ENCODE results near the gene NSMCE1.

NSMCE1 gene

DNA sequence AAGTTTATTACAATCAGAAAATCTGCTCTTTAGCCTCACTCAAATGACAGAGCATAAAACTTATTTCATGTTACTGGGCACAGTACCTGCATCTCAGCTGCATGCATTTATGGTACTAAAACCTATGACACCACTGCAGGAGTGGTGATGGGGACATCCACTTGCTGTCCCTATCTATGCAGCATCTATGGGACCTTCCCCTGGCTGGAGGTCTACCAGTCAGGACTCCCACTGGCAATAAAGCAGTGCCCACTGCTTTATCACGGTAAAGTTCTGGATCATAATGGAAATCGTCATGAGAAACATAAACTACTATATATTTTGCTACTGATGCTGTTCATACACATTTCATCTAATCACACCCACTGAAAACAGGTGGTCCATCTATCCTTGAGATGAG, 26.2 kb downstream of the NSMCE1 start:
- DNase-seq, result no peak

DNA sequence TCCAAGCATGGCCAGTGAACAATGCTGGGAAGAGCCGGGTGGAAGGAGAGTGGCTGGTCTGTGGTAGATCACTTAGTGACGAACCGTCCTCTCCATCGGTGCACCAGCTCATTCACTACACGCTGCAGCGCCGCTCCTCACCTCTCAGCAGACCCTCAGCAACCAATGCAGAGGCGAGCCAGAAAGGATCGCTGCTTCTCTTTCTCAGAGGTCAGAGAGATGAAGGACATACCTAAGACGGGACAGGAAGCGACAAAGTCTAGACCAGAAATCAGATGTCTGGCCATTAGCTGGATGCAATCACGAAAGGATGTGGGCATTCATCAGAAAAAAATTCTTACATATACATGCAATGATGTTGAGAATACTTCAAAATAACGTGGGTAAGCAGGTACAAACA, 26.9 kb downstream of the NSMCE1 start:
- no peak for DNase-seq

DNA sequence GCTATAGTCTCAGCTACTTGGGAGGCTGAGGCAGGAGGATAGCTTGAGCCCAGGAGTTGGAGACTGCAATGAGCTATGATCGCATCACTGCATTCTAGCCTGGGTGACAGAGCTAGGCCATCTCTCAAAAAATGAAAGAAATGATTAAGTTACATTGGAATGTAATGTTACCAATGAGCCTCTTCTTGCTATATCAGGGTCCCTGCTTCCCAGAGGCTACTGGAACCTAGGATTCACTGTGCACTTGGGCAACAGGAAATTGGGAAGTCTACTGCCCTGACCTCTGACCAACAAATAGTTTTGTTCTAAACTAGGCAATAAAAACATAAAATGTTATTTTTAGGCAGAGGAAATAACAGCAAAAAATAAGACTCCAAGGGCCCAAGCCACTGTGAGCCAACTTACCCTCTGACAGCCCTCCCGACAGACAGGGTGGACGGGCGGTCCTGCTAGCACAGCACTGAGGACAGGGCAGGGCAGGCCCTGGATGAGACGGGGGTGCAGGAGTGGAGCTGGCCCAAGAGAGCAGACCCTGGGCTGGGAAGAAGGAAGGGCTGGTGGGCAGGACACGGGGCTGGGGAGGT, 27.5 kb downstream of the NSMCE1 start:
- no peak for DNase-seq

DNA sequence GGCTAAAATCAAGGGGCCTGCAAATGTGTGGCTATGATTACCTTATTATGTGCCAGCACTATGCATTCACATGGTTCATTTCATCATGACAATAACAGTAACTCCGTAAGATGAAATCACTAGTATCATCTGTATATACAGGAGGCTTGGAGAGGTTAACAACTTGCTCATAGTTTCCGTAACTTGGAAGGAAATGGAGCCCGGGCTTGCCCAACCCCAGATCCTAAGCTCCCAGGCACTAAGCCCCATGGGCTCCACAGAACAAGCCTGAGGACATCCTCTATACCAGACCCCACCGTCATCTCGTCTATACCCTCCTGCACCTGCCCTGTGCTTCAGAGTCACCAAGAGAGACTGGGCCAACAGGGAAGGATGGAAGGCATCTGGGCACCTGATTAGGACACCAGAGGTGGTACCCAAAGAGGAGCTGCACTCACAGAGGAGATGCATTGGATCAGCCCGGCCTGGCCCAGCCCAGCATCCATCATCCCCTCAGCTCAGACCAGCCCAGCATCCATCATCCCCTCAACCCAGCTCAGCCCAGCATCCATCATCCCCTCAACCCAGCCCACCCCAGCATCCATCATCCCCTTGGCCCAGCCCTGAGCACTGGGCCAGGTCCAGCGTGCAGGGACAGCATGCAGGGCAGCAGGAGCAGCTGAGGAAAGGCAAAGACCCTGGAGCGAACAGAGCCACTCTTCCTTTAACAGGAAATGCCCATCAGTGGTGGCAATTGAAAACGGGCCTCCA, 28.5 kb downstream of the NSMCE1 start:
- no peak for DNase-seq

GRCh38 chr16:27239026-27239425, 29.5 kb downstream of the NSMCE1 start:
- DNase-seq, result no peak

- no peak for DNase-seq
These were observed 30.0 kb downstream of the NSMCE1 start for GRCh38 chr16:27238591-27238990.

DNA sequence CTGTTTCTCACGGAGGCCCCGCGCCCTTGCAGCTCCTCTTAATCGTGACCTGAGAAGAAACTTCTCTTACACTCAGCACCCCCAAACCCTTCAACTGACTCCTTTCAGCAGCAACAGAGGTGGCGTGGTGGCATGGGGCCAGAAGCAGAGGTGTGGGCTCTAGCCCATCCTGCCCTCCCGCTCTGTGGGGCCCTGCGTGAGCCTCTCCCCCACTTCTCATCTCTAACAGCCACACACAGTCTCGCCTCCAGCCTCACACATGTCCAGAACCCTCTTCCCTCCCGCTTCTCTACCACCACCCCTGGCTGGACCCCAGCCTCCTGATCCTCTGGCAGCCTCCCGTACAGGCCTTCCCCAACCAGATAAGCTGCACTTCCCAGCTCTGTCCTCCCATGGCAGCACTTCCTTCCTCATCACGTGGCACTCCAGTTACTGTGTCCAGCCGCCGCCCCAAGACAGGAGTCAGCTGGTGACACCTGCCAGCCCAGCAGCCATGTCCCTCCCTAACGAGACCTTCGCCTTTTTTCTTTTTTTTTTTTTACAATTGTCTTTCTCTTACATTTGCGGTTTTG, 30.5 kb downstream of the NSMCE1 start:
- DNase-seq, result no peak

DNA sequence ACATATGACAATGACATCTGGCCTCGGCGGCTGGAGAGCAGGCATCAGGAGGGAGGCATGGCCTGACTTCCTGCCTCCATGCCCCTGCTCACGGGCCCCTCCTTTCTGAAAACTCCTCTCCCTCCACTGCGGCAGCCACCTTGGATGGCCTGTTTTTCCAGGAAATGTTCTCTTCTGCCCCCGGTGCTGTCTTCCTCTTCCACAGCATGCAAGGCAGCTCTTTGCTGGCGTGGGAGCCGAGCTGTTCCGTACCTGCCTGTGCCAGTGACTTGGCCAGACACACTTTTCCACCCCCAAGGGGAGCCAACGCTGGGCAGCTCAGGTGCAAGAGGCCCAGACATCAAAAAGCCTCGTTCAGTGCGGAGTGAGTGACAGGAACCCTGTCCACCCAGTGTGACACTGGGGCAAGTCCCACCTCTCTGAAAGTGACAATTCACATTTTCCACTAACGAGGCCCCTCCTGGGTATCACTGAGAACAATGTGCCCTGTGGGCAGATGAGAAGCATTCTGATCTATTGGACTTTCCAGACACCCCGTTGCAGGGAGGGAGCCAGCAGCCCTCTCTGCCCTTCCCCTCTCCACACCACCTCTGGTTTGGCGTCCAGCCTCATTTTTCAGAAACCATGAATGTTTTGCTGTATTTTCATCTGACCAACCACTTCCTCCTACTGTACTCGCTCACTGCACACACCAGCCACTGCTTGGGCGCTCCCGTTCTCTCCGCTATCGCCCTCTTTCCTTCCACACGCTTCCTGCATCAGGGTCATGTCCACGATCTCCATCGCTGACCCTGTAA, 31.2 kb downstream of the NSMCE1 start:
- no peak for DNase-seq

DNA sequence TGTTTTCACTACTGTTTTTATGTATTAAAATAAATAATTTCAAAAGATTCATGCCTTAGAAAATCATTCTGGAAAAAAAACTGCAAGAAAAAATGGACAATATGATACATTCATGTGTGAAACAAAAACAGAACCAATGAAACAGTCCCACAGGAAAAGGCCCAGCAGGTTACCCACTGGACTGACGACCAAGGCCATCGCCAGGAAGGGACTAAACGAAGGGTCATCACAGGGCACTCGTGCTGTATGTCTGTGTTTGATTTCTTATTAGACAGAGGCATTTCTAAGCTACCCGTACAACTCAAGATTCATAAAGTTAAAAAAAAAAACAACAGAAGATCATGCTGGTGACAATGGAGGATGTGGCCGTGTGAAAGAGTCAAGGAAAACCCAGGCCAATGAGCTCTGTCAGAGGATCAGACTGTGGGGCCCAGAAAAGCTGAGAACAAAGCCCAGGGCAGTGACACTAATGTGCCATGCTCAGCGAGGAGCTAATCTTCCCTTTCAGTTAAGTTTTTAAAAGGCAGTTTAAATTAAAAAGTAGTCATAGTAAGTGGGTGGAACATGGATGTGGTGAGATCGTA, 31.8 kb downstream of the NSMCE1 start:
- DNase-seq, result no peak

DNA sequence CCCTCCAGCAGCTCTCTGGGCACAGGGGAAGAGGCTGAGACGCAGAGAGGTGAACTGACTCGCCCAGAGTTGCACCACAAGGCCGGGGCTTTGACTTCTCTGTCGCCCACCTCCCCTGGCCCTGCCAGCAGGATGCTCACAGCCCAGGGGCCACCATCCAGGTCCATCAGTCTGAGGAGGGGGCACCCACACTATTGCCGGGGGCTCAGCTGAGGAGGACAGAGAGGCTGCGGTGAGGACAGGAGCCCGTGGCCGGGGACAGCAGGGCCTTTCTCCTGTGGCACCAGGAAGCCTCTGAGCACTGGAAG, 32.7 kb downstream of the NSMCE1 start:
- DNase-seq, result no peak

DNA sequence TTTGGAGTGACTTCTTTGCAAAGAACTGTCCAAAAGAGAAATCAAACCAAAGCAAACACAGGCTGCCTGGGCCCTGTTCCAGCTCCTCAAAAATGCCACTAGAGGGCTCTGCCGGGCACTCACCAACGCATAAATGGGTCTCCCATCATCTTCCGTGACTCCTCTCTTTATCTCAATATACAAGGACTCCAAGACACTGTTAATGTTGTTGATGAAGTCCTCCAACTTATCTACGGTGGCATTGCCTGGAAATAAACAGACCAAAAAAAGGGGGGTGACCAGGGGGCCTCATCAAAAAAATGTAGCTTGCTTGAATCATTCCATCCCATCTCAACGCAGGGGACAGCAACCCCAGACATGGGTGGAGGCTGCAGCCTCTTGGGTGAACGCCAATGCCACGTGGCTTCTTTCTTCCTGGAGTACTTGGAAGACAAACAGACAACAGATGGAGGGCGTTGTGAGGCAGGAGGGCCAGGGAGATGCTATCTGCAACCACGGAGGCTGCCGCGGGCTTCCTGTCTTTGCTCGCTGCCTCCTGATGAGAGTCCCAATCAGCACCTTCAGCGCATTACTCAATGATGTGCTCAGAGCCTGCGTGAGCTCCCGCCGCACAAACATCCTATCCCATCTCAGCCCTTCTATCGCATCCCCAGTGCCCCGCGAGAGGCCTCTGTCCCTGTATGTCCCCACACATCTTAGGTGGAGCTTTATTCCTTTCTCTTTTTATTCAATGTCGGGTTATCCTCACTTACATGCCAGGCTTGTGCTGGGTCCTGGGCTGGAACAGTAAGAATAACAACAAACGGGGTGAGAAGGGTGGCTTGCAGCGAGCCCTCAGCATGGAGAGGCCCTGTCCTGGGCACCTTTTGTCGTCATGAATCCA, 33.3 kb downstream of the NSMCE1 start:
- no peak for DNase-seq

- DNase-seq, result no peak
These were observed 34.0 kb downstream of the NSMCE1 start for GRCh38 chr16:27234603-27235002.

DNA sequence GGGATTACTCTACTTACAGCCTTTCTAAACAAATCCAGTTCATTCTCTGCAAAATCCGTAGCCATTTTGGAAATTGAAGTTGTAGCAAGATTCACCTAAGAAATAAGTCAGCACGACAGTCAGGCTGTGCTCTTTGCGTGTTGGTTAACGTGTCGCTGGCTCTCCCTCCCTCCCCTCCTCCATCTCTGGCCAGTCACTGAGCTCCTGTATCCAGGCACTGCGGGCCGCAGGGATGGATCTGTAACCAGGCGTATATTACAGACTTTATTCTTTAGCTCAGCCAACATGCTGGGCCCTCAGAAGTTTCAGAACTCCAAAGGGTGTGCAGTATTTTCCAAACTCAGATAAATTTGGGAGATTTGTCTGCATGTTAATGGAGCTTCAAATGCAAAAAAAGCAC, 34.4 kb downstream of the NSMCE1 start:
- no peak for DNase-seq

GRCh38 chr16:27233731-27234130, 34.8 kb downstream of the NSMCE1 start:
- no peak for DNase-seq

GRCh38 chr16:27232901-27233625, 35.5 kb downstream of the NSMCE1 start:
- DNase-seq, result no peak

GRCh38 chr16:27232061-27232900, 36.3 kb downstream of the NSMCE1 start:
- no peak for DNase-seq

GRCh38 chr16:27231692-27232060, 36.9 kb downstream of the NSMCE1 start:
- no peak for DNase-seq

GRCh38 chr16:27230562-27231001, 38.0 kb downstream of the NSMCE1 start:
- peak; percentile 38 for DNase-seq

DNA sequence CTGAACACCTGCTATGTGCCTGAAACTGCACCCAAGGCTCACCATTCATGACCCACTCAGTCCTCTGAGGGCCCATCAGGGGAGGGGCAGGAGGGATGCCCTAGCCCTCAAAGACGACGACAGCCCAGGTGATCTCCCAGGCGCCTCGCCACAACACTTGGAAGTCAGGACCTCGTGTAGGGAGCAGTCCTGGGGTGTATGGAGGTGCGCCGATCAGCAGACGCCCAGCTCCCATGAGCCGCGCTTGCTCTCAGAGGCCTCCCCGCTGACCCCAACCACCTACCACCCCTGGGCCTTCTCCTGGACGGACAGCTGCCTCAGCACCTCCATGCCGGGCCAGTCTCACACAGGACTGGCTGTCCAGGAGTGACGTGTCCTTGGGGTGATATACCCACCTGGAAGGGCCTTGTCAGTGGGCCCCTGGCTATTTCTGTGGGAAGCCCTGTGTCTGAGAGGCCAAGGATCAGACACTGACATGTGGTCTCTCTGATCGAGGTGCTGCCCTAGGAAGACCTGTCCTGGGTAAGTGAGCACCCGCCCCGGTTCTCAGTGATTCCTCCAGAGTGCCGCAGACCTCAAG, 38.6 kb downstream of the NSMCE1 start:
- no peak for DNase-seq

Data from NCI-H2107 (cell line).